Osteoblast (primary cell): ENCODE data around the gene RAD21L1. TPM values are rescaled to one million over a fixed set of nuclear protein-coding genes. Genes with fewer than 3 reads are reported as not detected.

Source experiments
- DNase-seq: peaks from one replicate; pipeline ENCODE4 v3.0.0; 2011; ENCODE audit warnings: low spot score, mixed read lengths; ENCODE audit not compliant: insufficient read length; ENCODE audit errors: missing footprints
- H2AFZ ChIP-seq: 2 replicates; pipeline ENCODE4 v1.6.0; 2011; ENCODE audit warnings: mild to moderate bottlenecking, low read length
- H3K27ac ChIP-seq: 2 replicates; pipeline ENCODE4 v1.5.1; 2011; ENCODE audit warnings: mild to moderate bottlenecking, low read depth, low read length, moderate library complexity
- H3K27me3 ChIP-seq: 2 replicates; pipeline ENCODE4 v1.6.0; 2012; ENCODE audit warnings: mild to moderate bottlenecking, control low read depth, inconsistent platforms, low read length, moderate library complexity; ENCODE audit not compliant: insufficient read depth
- H3K36me3 ChIP-seq: 2 replicates; pipeline ENCODE4 v1.5.1; 2011; ENCODE audit warnings: mild to moderate bottlenecking, low read length, control low read depth, moderate library complexity; ENCODE audit not compliant: insufficient read depth
- H3K4me1 ChIP-seq: 2 replicates; pipeline ENCODE4 v1.5.1; 2011; ENCODE audit warnings: mild to moderate bottlenecking, low read length, control low read depth, moderate library complexity; ENCODE audit not compliant: insufficient read depth
- H3K4me2 ChIP-seq: 2 replicates; pipeline ENCODE4 v1.6.0; 2011; ENCODE audit warnings: mild to moderate bottlenecking, low read length; ENCODE audit not compliant: insufficient read depth
- H3K4me3 ChIP-seq: fragments of 200-600 bp; sonication (generic); 3 replicates; pipeline ENCODE4 v1.5.1; 2012; ENCODE audit warnings: mild to moderate bottlenecking, low read length, inconsistent platforms; ENCODE audit not compliant: insufficient read depth
- H3K79me2 ChIP-seq: 2 replicates; pipeline ENCODE4 v1.6.0; 2012; ENCODE audit warnings: mild to moderate bottlenecking, low read length, control low read depth, inconsistent platforms; ENCODE audit not compliant: insufficient read depth
- H3K9me3 ChIP-seq: 2 replicates; pipeline ENCODE4 v1.5.1; 2011; ENCODE audit warnings: low read depth, low read length, control low read depth
- H4K20me1 ChIP-seq: 2 replicates; pipeline ENCODE4 v1.6.0; 2012; ENCODE audit warnings: mild to moderate bottlenecking, low read length, control low read depth; ENCODE audit not compliant: insufficient read depth
- total RNA-seq: library from RNA; depleted of rRNA; stranded (reverse); fragments of >200 nt; gene quantifications from 2 replicates; pipeline ENCODE4 v1.2.3, GENCODE V29; 2012
- TF ChIP-seq, protein P1 (sequence below): IDR thresholded peaks from 2 replicates; pipeline ENCODE4 v1.5.1; 2011; ENCODE audit warnings: mild to moderate bottlenecking, low read depth, low read length, moderate library complexity; ENCODE audit errors: extremely low read depth

The RAD21L1 gene
- total RNA-seq, 1 donor: not detected

DNA sequence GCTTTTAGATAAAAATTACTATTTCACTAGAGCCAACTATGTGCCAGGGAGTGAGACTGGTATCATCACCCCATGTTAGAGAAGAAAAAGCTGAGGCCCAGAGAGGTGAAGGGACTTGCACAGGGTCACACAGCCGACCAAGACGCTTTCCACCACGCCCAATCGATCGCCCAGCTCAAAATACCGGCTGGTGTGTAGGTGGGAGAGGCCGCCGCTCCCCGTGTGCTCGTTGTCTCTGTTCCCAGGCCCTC, 40.0 kb downstream of the RAD21L1 start:
- Histone ChIP-seq H3K27me3 (peaks cover 3% of the 10 kb centered on the region), H3K79me2 (peaks cover 3% of the 10 kb centered on the region), H3K4me1 (peaks cover 14% of the 10 kb centered on the region), H3K9me3 (no peaks in the 10 kb centered on the region), H2AFZ (peak overlapping the region; percentile 98), H4K20me1 (peaks cover 3% of the 10 kb centered on the region), H3K36me3 (no peaks in the 10 kb centered on the region), H3K4me2 (peak overlapping the region; percentile 89), H3K27ac (peak overlapping the region; percentile 73), H3K4me3 (peak overlapping the region; percentile 81)
- TF ChIP-seq, protein P1, sequence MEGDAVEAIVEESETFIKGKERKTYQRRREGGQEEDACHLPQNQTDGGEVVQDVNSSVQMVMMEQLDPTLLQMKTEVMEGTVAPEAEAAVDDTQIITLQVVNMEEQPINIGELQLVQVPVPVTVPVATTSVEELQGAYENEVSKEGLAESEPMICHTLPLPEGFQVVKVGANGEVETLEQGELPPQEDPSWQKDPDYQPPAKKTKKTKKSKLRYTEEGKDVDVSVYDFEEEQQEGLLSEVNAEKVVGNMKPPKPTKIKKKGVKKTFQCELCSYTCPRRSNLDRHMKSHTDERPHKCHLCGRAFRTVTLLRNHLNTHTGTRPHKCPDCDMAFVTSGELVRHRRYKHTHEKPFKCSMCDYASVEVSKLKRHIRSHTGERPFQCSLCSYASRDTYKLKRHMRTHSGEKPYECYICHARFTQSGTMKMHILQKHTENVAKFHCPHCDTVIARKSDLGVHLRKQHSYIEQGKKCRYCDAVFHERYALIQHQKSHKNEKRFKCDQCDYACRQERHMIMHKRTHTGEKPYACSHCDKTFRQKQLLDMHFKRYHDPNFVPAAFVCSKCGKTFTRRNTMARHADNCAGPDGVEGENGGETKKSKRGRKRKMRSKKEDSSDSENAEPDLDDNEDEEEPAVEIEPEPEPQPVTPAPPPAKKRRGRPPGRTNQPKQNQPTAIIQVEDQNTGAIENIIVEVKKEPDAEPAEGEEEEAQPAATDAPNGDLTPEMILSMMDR: no peak
- no peak for DNase-seq

DNA sequence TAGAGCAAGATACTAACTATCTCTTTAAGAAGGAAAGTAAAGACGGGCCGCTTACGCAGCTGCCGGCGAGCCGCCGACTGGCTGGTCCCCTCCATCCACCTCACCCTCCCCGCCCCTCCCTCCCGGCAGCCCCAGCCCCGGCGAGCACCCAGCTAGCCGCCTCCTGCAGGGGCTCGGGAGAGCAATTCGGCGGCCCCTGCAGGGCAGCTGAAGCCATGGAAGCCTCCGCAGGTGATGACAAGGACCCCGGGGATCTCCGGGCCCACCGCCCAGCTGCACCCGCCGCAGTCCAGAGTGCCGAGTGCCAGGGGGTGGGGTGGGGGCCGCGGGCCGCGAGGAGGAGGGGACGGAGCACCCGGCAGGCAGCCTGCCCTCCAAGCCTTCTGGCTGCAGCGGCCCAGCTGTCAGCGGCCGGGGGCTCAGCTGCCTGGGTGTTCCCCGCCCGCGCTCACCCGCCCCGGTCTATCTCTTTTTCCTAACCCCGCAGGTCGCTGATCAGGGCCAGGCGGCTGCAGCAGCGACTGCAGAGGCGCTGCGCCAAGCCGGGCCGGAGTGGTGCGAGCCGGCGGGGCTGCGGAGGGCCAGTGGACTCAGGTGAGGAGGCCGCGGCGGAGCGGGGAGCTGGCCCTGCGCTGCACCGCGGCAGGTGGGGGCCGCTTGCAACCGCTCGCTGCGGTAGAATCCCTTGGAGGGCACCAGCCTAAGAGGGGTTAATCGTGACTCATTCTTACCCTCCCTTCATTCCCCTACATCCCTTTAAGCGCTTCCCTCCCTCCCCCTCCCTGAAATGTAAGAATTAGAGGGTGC, 40.5 kb downstream of the RAD21L1 start, which contains the start of gene SNPH:
SNPH (plus strand) TSS at position 128 of the 807 bp plus-strand sequence. CDS start 29,946 bp downstream, outside the sequence.
- peaks cover 14% of the 10 kb centered on the region for H3K4me1 ChIP-seq
- DNase-seq: peak; percentile 87
- H3K4me3 ChIP-seq: peak within 1 kb of the TSS; percentile 81
- peaks cover 3% of the 10 kb centered on the region for H4K20me1 ChIP-seq
- TF ChIP-seq, protein P1: no peak
- H3K27ac ChIP-seq: peak within 1 kb of the TSS; percentile 73
- H3K79me2 ChIP-seq: peaks cover 3% of the 10 kb centered on the region
- peak within 1 kb of the TSS; percentile 98 for H2AFZ ChIP-seq
- no peaks in the 10 kb centered on the region for H3K36me3 ChIP-seq
- no peaks in the 10 kb centered on the region for H3K9me3 ChIP-seq
- H3K27me3 ChIP-seq: no peaks in the 10 kb centered on the region
- peak within 1 kb of the TSS; percentile 89 for H3K4me2 ChIP-seq

DNA sequence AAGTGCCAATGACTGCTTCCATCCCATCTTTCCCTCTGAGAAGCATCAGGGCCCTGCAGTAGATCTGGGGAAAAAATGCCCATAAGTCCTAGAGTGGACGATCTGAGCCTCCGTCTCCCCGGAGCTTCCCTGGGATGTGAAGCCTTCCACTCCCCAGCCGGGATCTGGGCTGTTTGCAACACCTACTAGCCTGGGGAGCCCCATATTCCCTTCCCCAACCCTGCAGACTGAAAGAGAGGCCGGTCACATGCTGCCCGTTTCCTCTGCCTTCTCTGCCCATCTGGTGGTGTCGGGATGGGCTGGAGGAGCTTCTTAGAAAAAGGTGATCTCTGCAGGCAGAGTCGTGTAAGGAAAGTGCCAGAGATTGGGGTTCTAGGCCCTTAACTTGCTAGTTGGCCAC, 41.3 kb downstream of the RAD21L1 start:
- peaks cover 14% of the 10 kb centered on the region for H3K4me1 ChIP-seq
- H3K36me3 ChIP-seq: no peaks in the 10 kb centered on the region
- H3K27me3 ChIP-seq: no peaks in the 10 kb centered on the region
- peaks cover 3% of the 10 kb centered on the region for H3K79me2 ChIP-seq
- H4K20me1 ChIP-seq: peaks cover 3% of the 10 kb centered on the region
- H3K4me3 ChIP-seq: peak overlapping the region; percentile 81
- no peak overlapping the region for H2AFZ ChIP-seq
- TF ChIP-seq, protein P1: no peak
- H3K4me2 ChIP-seq: peak overlapping the region; percentile 89
- H3K27ac ChIP-seq: no peak overlapping the region
- H3K9me3 ChIP-seq: no peaks in the 10 kb centered on the region
- DNase-seq: no peak

DNA sequence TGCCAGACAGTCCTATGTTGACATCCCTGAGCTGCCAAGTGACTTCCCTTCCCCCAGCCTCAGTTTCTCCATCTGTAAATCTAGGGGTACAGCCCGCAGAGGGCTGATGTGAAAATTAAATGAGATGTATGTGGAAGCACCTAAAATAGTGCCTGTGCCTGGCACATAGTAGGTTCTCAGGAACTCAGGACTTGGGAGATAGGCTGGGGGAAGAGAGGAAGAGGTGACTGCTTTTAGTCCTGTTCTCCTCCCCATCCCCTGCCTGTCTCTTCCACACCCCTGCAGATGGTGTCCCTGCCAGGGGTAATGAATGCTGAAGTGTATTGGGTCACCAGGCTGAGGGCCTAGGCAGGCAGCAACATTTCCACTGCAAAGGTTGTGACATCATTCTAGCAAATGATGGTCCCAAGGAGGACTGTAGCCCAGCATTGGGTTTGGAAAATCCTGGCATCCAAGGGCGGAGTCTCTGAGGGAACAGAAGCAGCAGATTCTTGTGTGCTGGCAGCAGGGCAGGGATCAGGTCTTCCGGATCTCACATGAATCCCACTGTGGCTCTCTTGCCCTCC, 42.0 kb downstream of the RAD21L1 start:
- TF ChIP-seq, protein P1: no peak
- Histone ChIP-seq H3K27me3 (no peaks in the 10 kb centered on the region), H3K4me3 (no peak overlapping the region), H2AFZ (no peak overlapping the region), H3K4me2 (no peak overlapping the region), H3K79me2 (peaks cover 3% of the 10 kb centered on the region), H4K20me1 (peaks cover 3% of the 10 kb centered on the region), H3K27ac (no peak overlapping the region), H3K9me3 (no peaks in the 10 kb centered on the region), H3K36me3 (no peaks in the 10 kb centered on the region), H3K4me1 (peaks cover 14% of the 10 kb centered on the region)
- DNase-seq: no peak
